Stimulated activated CD4-positive, alpha-beta T cell treated with anti-CD3 and anti-CD28 coated beads, Interleukin-1b, Interleukin-23, amount 100 ng/mL, for 24 hours (primary cell): ENCODE results near the gene DLGAP1.

Experiments used
- DNase-seq, 4 experiments: peaks; one replicate each; pipeline ENCODE4 v3.0.0-alpha.2; 2020; ENCODE audit warnings: low read depth in 4 of 4, low spot score in 1 of 4

The DLGAP1 gene

DNA sequence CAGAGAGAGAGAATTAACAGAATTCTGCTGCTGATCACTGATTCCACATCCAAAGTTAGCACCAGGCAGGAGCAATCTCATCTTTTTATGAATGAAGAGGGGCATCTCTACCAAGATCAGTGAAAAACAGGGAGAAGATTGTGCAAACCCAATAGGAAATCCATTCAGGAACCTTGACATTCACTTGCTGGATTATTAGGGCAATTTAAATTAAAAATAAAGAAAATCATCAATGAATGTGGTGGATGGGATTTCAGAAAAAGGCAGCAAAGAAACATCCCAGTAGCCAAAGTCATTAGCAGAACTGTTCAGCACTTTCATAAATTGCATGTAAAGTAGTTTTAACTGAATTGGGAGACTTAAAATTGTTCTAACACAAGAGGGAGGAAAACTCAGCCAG is 581.9 kb downstream of the DLGAP1 start:
- DNase-seq: no peak

DNA sequence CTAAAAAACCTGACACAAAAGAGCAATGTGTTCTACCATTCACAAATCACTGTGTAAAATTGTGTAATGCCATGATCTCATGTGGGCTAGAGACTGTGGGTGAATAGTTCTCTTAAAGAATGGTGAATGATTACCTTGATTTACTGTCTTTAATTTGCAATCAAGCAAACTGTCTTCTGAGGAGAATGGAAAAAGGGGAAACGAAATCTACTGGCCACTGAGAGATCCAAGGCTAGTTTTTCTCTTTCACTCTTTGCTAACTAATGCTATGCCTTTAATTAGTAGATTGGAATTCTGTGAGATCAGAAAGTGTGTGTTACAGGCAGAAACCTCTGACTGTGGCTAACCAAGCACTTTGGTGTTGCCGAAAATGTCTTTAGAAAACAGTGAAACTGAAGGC is 582.5 kb downstream of the DLGAP1 start:
- DNase-seq: no peak

- no peak for DNase-seq
Observed at GRCh38 chr18:3871687-3872086, 583.4 kb downstream of the DLGAP1 start.

GRCh38 chr18:3870914-3871313 is 584.2 kb downstream of the DLGAP1 start:
- no peak for DNase-seq

GRCh38 chr18:3869848-3870247 is 585.3 kb downstream of the DLGAP1 start:
- no peak for DNase-seq

- DNase-seq: no peak
Observed at GRCh38 chr18:3867864-3868311, 587.2 kb downstream of the DLGAP1 start.

GRCh38 chr18:3867236-3867635 is 587.9 kb downstream of the DLGAP1 start:
- no peak for DNase-seq

GRCh38 chr18:3864669-3865298 is 590.3 kb downstream of the DLGAP1 start:
- DNase-seq: no peak

- DNase-seq: no peak
Observed at GRCh38 chr18:3863593-3863992, 591.5 kb downstream of the DLGAP1 start.

DNA sequence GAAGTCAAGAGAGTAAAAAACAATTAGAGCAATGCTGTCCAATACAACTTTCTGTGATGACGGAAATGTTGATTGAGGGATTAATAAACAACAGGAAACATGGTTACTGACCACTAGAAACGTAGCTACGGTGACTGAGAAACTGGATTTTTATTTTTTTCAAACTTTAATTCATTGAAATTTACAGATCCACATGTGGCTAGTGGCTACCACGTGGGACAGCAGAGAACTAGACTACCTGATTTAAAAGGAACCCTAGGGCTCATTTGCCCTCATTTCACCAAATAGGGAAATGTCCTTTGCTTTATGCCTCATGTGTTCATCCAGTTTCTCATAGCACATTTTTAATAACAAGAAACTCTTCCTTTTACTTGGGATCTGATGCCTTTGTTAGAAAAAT is 592.1 kb downstream of the DLGAP1 start:
- DNase-seq: no peak

DNA sequence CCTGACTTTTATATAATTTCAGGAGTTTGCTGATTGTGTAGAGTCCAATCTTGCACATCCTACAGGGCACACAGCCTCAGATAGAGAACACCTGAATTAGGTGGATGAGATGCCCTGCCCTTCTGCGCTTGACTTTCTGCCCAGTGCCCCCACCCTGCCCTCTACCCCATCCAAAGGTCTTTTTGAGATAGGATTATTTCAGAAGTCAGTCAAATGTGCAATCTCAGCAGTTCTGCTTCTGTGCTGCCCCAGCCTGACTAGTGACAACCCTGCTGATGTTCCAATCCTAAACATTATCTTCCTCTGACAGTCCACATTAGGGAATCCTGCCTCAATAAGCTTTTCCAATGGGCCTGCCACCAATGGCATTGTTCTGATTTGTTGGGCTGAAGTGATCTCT is 593.6 kb downstream of the DLGAP1 start:
- no peak for DNase-seq

- DNase-seq: no peak
Observed at GRCh38 chr18:3857544-3857943, 597.6 kb downstream of the DLGAP1 start.

DNA sequence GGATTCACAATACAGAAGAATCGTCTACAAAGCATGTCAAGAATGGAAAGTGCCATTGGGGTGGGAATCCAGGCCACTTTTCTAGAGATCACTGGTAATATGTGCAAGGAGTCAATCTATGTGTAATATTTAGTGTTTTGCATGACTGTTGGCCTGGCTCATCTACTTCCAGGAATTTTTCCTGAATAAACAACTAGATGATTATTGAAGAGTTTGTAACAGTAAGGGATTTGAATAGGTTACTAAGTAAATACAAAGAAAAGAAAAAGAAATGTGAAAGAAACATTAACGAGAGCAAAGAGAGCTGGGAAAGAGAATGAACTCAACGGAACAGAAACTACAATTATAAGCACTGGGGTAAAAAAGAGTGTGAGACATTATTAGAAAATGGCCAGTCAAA is 599.1 kb downstream of the DLGAP1 start:
- no peak for DNase-seq

DNA sequence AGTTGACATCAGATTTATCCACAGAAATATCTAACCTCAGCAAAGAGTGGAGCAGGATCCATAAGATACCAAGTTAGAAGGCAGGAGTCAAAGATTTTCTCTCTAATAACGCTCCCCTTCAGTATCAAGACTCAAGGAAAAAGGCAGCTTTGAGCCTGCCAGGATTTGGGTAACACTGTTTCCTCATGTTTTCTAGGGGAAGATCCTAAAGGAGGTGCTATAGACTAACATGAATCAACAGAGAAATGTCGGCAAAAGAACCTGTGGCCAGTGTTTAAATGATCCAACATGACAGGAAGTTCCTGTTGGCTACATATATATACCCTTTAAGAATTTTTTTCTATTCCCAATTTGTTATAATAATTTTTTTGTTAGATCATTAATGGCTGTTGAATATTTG is 602.8 kb downstream of the DLGAP1 start:
- DNase-seq: no peak

GRCh38 chr18:3851159-3851558 is 603.9 kb downstream of the DLGAP1 start:
- no peak for DNase-seq

GRCh38 chr18:3848316-3848715 is 606.8 kb downstream of the DLGAP1 start:
- no peak for DNase-seq

GRCh38 chr18:3845161-3845560 is 609.9 kb downstream of the DLGAP1 start:
- no peak for DNase-seq

DNA sequence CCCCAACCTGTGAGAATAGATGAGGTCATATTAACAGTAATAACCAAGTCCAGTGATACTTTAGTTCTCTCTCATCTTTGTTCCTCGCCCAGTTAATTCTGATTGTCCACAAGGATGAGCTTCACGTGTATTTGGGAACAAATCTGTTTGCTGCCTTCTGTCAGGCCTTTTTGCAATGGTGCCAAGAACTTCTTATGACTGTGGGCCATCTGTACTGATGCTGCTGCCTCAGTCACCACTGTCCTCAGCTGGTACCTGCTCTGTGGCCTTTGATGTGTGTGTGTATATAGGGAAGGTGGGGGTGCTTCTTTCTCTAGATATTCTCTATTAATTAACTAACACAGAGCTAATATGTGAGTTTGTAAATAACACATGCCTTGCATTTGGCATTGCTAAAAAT is 612.3 kb downstream of the DLGAP1 start:
- DNase-seq: no peak

DNA sequence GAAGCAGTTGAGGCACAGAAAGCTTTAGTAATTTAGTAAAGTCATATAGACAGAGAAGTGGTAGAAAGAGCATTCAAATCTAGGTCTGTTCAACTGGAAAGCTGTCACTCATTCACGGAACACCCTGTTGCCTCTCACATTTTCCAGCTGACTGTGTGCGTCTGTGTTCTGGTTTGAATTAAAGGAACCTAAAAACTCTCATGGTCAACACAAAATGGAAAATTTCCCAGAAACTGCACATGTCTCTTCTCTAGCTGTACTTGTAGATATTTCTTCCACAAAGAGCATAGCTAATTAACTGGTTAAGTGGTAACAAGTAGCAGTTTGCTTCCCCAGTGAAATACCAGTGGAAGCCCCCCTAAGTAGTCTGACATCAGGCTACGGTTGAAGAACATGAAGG is 614.3 kb downstream of the DLGAP1 start:
- DNase-seq: no peak

- no peak for DNase-seq
Observed at GRCh38 chr18:3839581-3839981, 615.5 kb downstream of the DLGAP1 start.

GRCh38 chr18:3836483-3837335 is 618.4 kb downstream of the DLGAP1 start:
- DNase-seq: no peak

DNA sequence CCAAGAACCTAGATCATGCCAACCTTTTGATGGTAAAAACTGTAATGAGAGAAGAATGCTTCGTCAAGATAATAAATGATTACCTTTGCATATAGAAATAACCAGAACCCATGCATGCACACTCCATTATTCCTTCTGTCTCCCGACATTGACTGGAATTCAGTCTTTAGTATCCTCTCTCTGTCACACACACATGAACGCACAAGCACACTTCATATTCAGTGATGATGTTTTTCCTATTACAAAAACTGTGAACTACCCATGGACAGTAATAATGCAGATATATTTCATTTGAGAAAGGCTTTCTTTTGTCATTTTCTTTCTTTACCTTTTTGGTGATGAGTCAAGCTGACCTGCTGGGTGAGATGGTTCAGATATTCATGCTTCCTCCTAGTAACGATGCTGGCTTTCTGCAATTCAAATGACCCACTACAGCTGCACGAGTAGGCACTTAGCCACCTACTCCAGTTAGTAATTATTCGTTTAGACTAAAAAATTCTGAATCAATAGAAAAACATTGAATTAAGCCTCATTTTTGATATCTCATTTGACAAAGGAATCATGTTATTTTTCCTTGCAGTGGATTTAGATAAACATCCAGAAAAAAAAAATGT is 623.0 kb downstream of the DLGAP1 start:
- no peak for DNase-seq
